ENCODE results near the gene SPPL2A. TPM values are rescaled to one million over a fixed set of nuclear protein-coding genes. Genes with fewer than 3 reads are reported as not detected.

The SPPL2A gene
- total and polyA plus RNA-seq, 11 donors: 21.5 to 231 (median 115) TPM

DNA sequence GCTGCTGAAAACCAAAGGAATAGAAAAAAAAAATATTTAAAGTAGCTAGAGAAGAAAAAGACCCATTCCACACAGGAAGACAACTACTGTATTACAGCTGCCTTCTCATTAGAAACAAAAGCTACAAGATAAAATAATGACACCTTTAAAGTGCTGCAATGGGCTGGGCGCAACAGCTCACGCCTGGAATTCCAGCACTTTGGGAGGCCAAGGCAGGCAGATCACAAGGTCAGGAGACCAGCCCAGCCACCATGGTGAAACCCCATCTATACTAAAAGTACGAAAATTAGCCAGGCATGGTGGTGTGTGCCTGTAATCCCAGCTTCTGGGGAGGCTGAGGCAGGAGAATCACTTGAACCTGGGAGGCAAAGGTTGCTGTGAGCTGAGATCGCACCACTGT lies 110.0 kb downstream of the SPPL2A start:
- DNase-seq: no peak
- Histone ChIP-seq H3K4me3 (no peak overlapping the region), H3K27ac (no peak overlapping the region), H3K4me1 (peaks cover 0 to 2% (median 0%) of the 10 kb centered on the region in 12 donors), H3K27me3 (no peaks in the 10 kb centered on the region), H3K9me3 (no peaks in the 10 kb centered on the region), H3K36me3 (peaks cover 0 to 98% (median 91%) of the 10 kb centered on the region in 9 donors)
- TF ChIP-seq, protein P1, sequence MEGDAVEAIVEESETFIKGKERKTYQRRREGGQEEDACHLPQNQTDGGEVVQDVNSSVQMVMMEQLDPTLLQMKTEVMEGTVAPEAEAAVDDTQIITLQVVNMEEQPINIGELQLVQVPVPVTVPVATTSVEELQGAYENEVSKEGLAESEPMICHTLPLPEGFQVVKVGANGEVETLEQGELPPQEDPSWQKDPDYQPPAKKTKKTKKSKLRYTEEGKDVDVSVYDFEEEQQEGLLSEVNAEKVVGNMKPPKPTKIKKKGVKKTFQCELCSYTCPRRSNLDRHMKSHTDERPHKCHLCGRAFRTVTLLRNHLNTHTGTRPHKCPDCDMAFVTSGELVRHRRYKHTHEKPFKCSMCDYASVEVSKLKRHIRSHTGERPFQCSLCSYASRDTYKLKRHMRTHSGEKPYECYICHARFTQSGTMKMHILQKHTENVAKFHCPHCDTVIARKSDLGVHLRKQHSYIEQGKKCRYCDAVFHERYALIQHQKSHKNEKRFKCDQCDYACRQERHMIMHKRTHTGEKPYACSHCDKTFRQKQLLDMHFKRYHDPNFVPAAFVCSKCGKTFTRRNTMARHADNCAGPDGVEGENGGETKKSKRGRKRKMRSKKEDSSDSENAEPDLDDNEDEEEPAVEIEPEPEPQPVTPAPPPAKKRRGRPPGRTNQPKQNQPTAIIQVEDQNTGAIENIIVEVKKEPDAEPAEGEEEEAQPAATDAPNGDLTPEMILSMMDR (IDR thresholded peaks at IDR 0.05): no peak
- TF ChIP-seq POLR2A (IDR thresholded peaks at IDR 0.05): no peak
- 69 to 74% (median 71%) methylated on average over 4 of the region's 4 CpGs for WGBS, 4 donors
- no peak for ATAC-seq
- intact Hi-C loops (cut with DNase I): no loop called here

DNA sequence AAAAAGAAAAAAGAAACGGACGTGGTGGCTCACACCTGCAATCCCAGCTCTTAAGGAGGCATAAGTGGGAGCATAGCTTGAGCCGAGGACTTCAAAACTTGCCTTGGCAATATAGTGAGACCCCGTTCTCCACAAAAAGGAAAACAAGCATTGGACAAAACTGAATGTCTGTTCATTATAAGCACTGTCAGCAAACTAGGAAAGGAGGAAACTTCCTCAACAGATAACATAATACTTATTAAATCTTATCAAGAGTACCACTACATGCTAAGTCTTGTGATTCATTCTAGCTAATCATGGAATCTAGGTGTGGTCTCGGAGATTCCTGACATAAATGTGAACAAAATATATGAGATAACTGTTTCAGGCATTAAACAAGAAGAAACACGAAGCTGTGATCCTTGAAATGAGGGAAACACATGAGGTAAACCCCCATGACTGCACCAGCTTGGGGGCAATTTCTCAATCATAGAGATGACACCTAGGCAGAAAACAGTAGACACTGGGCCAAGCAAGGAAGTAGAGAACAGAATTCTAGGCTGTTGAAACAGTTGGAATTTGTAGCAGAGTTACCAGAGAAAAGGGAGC lies 112.3 kb downstream of the SPPL2A start:
- Histone ChIP-seq H3K27ac (no peak overlapping the region), H3K4me1 (no peaks in the 10 kb centered on the region), H3K4me3 (no peak overlapping the region), H3K36me3 (peaks cover 0 to 100% (median 91%) of the 10 kb centered on the region in 9 donors), H3K9me3 (no peaks in the 10 kb centered on the region), H3K27me3 (no peaks in the 10 kb centered on the region)
- DNase-seq (no peak), ATAC-seq (no peak)
- no peak for TF ChIP-seq POLR2A (IDR thresholded peaks at IDR 0.05)
- TF ChIP-seq, protein P1 (IDR thresholded peaks at IDR 0.05): no peak
- WGBS, 4 donors: 83 to 87% (median 85%) methylated on average over 6 of the region's 6 CpGs
- intact Hi-C loops (cut with DNase I): loop anchor here in 1 of 10 donors (5.0 kb wide), 1 partner anchor 71 kb away; no protein-coding TSS in a partner anchor

DNA sequence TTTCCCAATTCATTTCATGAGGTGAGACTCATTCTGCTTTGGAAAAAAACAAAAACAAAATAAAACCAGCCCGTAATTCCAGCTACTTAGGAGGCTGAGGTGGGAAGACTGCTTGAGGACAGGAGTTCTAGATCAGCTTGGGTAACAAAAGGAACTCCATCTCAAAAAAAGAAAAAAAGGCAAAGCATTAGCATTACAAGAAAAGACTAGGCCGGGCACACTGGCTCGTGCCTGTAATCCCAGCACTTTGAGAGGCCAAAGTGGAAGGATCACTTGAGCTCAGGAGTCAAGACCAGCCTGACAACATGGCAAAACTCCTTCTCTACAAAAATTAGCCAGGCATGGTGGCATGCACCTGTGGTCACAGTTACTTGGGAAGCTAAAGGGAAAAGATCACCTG lies 112.8 kb downstream of the SPPL2A start:
- no peak for TF ChIP-seq POLR2A (IDR thresholded peaks at IDR 0.05)
- TF ChIP-seq, protein P1 (IDR thresholded peaks at IDR 0.05): no peak
- intact Hi-C loops (cut with DNase I): loop anchor here in 1 of 10 donors (5.0 kb wide), 1 partner anchor 70 kb away; no protein-coding TSS in a partner anchor
- Histone ChIP-seq H3K27me3 (no peaks in the 10 kb centered on the region), H3K4me1 (no peaks in the 10 kb centered on the region), H3K27ac (no peak overlapping the region), H3K4me3 (no peak overlapping the region), H3K9me3 (no peaks in the 10 kb centered on the region), H3K36me3 (peaks cover 0 to 100% (median 92%) of the 10 kb centered on the region in 9 donors)
- DNase-seq (no peak), ATAC-seq (no peak)
- WGBS, 4 donors: 78 to 91% (median 89%) methylated on average over 3 of the region's 3 CpGs

Other genes starting within 250 kb of the SPPL2A start
- gene USP50, start 219.0 kb downstream of the SPPL2A start, total RNA-seq: 1 to 10 TPM in 2 of 9 donors, under 1 TPM in 4, not detected in 3; 0.50 to 2.2 (median 0.93) TPM
- not detected for gene USP50, start 219.0 kb downstream of the SPPL2A start, polyA plus RNA-seq
- 10 to 100 TPM; 25.8 to 49.3 (median 31.0) TPM for gene TRPM7, start 78.9 kb downstream of the SPPL2A start, total RNA-seq
- gene TRPM7, start 78.9 kb downstream of the SPPL2A start, polyA plus RNA-seq: 10 to 100 TPM; 11.9 to 19.4 TPM
- gene AP4E1, start 143.0 kb upstream of the SPPL2A start, total RNA-seq: 10 to 100 TPM in 3 of 9 donors, 1 to 10 TPM in 6; 6.6 to 12.0 (median 9.8) TPM
- 1 to 10 TPM; 2.2 to 7.4 TPM for gene AP4E1, start 143.0 kb upstream of the SPPL2A start, polyA plus RNA-seq

Data from heart left ventricle (tissue), 16 donors.